HTR-8/SVneo (cell line): ENCODE results near the gene ZBTB22.
A peak's percentile ranks its signal among the peaks of the same experiment; 100 is the strongest.
"Not testable (repeated sequence)": the region's sequence is repeated elsewhere in the genome, so short reads cannot be mapped to it uniquely, and the experiment has no call there.

Experiments used
- DNase-seq: peaks from one replicate; pipeline ENCODE4 v3.0.0; 2011; ENCODE audit warnings: low spot score, mixed read lengths; ENCODE audit not compliant: insufficient read length
- FAIRE-seq: peaks from 2 replicates; lab custom pipeline; 2011; peaks lifted over from hg19 to GRCh38; lab: Jason Lieb, UNC

ZBTB22 gene

DNA sequence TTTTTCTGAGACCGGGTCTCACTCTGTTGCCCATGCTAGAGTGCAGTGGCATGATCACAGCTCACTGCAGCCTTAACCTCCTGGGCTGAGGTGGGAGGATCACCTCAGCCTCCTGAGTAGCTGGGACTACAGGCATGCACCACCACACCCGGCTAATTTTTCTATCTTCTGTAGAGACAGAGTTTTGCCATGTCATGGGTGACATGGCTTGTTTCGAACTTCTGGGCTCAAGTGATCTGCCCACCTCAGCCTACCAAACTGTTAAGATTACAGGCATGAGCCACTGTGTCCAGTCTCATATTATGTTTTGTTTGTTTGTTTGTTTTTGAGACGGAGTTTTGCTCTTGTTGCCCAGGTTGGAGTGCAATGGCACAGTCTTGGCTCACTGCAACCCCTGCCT, 32.3 kb downstream of the ZBTB22 start:
- DNase-seq, FAIRE-seq: not testable (repeated sequence)

DNA sequence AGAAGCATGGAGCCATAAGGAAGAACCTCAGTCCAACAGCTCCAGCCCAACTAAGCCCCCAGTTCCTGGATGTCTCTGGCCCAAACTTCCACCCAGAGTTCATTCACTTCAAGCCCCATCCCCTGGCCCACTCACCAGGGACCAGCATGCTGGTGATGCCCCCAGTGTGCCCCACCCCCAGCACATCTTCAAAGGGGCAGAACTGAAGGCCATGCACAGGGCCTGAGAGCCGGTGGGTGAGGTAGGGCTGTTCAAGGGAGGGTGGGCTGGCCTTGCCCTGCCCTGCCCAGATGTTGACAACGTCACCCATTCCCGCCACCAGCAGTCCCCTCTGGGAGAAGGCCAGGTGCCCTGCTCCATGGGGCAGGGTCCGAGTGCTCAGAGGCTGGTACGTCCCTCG, 37.0 kb downstream of the ZBTB22 start:
- FAIRE-seq, result no peak

DNA sequence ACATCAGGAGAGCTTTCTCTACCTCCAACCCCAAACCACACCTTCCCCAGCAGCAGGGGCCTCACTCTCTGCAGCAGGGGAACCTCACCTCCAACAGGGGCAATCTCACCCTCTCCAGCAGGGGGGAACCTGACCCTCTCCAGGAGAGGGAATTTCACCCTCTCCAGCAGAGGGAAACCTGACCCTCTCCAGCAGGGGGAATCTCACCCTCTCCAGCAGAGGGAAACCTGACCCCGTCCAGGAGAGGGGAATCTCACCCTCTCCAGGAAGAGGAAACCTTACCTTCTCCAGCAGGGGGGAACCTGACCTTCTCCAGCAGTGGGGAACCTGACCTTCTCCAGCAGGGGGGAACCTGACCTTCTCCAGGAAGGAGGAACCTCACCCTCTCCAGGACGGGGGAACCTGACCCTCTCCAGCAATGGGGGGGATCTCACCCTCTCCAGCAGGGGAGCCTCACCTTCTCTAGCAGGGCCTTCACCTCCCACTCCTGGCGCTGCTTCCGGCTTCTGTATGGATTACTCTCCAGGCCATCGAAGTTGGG, 37.5 kb downstream of the ZBTB22 start:
- peak; percentile 16 for FAIRE-seq

More for the DNA sequence above, 37.0 kb downstream of the ZBTB22 start:
- DNase-seq, result no peak

GRCh38 chr6:33279257-33279695, 38.3 kb downstream of the ZBTB22 start:
- FAIRE-seq (no peak), DNase-seq (no peak)

More for the DNA sequence above, 37.5 kb downstream of the ZBTB22 start:
- DNase-seq, result peak; percentile 60

GRCh38 chr6:33278810-33279209, 38.7 kb downstream of the ZBTB22 start:
- no peak for DNase-seq
- FAIRE-seq, result no peak

- no peak for DNase-seq
- FAIRE-seq, result no peak
Observed at GRCh38 chr6:33278392-33278741, 39.2 kb downstream of the ZBTB22 start.

- FAIRE-seq (no peak), DNase-seq (no peak)
Observed at GRCh38 chr6:33277663-33278391, 39.7 kb downstream of the ZBTB22 start.

GRCh38 chr6:33276864-33277662, 40.5 kb downstream of the ZBTB22 start, which contains the start of gene B3GALT4:
Gene B3GALT4, plus strand, starts transcription at chr6:33277123. Its CDS starts 297 bp downstream, at chr6:33277420.
- FAIRE-seq (peak; percentile 87), DNase-seq (peak; percentile 39)

GRCh38 chr6:33276581-33276863, 41.0 kb downstream of the ZBTB22 start:
- FAIRE-seq (no peak), DNase-seq (no peak)

GRCh38 chr6:33275795-33276580, 41.6 kb downstream of the ZBTB22 start:
- FAIRE-seq, DNase-seq: not testable (repeated sequence)

DNA sequence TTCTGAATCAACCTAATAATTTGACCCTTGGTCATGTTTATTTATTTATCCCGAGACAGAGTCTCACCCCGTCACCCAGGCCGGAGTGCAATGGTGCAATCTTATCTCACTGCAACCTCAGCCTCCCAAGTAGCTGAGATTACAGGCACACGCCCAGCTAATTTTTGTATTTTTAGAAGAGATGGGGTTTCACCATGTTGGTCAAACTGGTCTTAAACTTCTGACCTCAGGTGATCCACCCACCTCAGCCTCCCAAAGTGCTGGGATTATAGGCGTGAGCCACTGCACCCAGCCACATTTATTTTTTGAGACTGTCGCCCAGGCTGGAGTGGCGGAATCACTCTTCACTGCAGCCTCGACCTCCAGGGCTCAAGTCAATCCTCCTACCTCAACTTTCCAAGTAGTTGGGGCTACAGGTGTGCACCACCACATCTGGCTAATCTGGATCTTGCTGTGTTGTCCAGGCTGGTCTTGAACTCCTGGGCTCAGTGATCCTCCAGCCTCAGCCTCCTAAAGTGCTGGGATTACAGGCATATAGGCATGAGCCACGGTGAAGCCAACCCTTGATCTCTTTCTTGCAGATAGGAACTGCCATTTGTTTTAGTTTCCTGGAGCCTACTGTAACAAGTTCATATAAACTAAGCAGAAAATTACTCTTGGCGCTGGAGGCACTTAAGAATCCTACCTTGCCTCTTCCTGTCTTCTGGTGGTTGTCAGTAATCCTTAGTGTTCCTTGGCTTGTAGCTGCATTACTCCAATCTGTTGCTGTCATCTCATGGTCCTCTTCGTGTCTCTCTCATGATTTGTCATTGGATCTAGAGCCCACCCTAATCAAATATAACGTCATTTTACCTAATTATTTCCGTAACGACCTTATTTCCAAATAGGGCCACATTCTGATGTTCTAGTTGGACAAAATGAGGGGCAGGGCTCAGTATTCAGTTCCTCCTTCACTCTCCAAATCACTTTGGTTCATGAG, 43.3 kb downstream of the ZBTB22 start:
- FAIRE-seq (no peak), DNase-seq (no peak)

GRCh38 chr6:33273129-33273923, 44.2 kb downstream of the ZBTB22 start:
- no peak for DNase-seq
- FAIRE-seq, result no peak

DNA sequence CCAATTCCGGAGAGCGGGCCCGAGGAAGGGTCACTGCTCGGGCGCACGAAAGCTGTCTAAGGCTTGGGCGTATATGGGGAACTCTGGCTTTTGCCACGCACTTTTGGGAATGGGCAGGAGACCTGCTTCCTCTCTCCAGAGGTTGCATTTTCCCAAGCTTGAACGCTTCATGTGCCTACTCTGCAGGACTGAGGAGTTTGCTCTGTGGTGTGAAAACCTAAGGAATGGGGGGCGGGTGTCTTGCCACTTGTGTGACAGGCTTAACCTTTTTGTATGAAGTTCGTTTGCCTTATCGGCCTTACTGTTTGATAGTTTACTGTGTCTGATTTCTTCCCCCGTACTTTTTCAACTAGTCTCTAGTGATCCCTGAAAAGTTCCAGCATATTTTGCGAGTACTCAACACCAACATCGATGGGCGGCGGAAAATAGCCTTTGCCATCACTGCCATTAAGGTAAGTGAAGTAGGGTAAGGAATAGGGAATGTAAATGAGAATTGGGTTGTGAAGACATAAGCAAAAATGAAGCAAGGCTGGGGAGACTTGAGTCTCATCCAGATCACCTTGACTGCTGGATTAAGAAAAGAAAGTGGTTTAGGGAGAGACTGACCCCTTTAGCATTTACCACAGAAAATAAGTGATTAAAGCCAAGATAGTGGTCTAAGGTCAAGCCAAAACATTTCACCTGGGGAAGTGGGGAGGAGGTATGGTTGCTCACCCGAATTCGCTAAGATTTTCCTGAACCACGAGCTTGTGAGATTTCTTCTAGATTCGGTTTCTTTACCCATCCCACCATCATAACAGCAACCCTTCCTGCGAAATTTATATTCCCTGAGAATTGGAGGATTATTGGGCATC, 45.0 kb downstream of the ZBTB22 start:
- FAIRE-seq (no peak), DNase-seq (no peak)

GRCh38 chr6:33271468-33272274, 45.9 kb downstream of the ZBTB22 start, which contains the start of the genes RPS18 and VPS52:
Gene RPS18, plus strand, starts transcription at chr6:33272075. Its CDS starts 45 bp downstream, at chr6:33272120.
Gene VPS52, minus strand, starts transcription at chr6:33271876. Its CDS starts 201 bp downstream, at chr6:33271675.
- DNase-seq (peak; percentile 90), FAIRE-seq (peak; percentile 52)

GRCh38 chr6:33271117-33271467, 46.5 kb downstream of the ZBTB22 start:
- FAIRE-seq, result no peak
- DNase-seq, result no peak
